ENCODE measurements around the gene ELAVL3. TPM values are rescaled to one million over a fixed set of nuclear protein-coding genes. Genes with fewer than 3 reads are reported as not detected.

ELAVL3 gene
- total RNA-seq, 1 experiment from 2014 or later = 1.4 TPM

- no peak for TF ChIP-seq FOXP4 (CRISPR knock-in tag; IDR thresholded peaks at IDR 0.05)
Measured at GRCh38 chr19:11414544-11414943, 66.3 kb downstream of the ELAVL3 start (continued).

- Mint-ChIP-seq H3K9me3 (no peaks in the 10 kb centered on the region), H3K27ac (no peak overlapping the region), H3K27me3 (ENCODE audit: low read depth) (no peaks in the 10 kb centered on the region), H3K36me3 (peaks cover 35% of the 10 kb centered on the region), H3K4me1 (no peaks in the 10 kb centered on the region), H3K4me3 (no peak overlapping the region)
- ChIA-PET POLR2A (no interaction called here), CTCF (interaction anchor here (0.9 kb wide), 1 partner anchor 29 kb away, joined by 5 read pairs; no protein-coding TSS in a partner anchor)
- ATAC-seq = no peak
- DNase-seq (ENCODE audit: low spot score) = no peak
- TF ChIP-seq AFF4 (CRISPR knock-in tag; IDR thresholded peaks at IDR 0.05; ENCODE audit: borderline replicate concordance) (no peak), STAT6 (CRISPR knock-in tag; conservative IDR thresholded peaks at IDR 0.05; ENCODE audit: low read depth) (no peak), FOXK1 (CRISPR knock-in tag; IDR thresholded peaks at IDR 0.05) (no peak), PREB (CRISPR knock-in tag; IDR thresholded peaks at IDR 0.05; ENCODE audit: borderline replicate concordance) (no peak), ERG (CRISPR knock-in tag; IDR thresholded peaks at IDR 0.05) (no peak), ZNF512 (CRISPR knock-in tag; IDR thresholded peaks at IDR 0.05; ENCODE audit: borderline replicate concordance) (no peak), ZNF425 (CRISPR knock-in tag; conservative IDR thresholded peaks at IDR 0.05) (no peak), AR (CRISPR knock-in tag; IDR thresholded peaks at IDR 0.05) (no peak), IRF1 (CRISPR knock-in tag; IDR thresholded peaks at IDR 0.05) (no peak), TEAD1 (CRISPR knock-in tag; IDR thresholded peaks at IDR 0.05) (no peak), SP1 (CRISPR knock-in tag; conservative IDR thresholded peaks at IDR 0.05) (no peak), IRF2 (CRISPR knock-in tag; IDR thresholded peaks at IDR 0.05; ENCODE audit: borderline replicate concordance, low read depth) (no peak)
Measured at GRCh38 chr19:11410682-11411081, 70.2 kb downstream of the ELAVL3 start.

Measured in WTC11 (cell line).